OCI-LY3 (cell line): ENCODE results near the gene ITGB6.

ENCODE experiments used
- EZH2phosphoT487 ChIP-seq: fragments of 200-600 bp; shearing (Covaris generic); IDR thresholded peaks from 2 replicates; pipeline ENCODE4 v1.6.1; 2018; ENCODE audit warnings: antibody characterized with exemption, mixed run types, low read depth
- TF ChIP-seq, protein P1 (sequence below): fragments of 200-600, 300-600 bp; sonication (generic); IDR thresholded peaks from 2 replicates; pipeline ENCODE4 v1.5.1; 2014; ENCODE audit warnings: antibody characterized with exemption, low read length, low read depth

DNA sequence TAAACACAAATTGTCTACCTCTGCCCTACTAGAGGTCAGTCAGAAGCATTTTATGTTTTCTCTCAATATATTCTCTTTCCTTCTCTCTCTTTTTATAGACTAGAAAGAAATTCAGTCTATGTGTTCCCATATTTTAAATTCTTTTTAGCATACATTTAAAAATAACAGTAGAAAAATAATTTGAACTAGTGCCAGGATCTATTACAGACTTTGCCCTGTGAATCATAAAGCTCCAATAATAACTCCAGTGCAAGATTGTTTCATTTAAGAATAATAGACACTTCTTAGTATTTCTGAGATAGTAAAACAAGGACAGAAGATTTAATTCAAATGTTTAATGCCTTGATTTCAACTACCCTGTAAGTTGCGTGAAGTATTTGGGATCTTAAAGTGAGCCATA is 60.1 kb downstream of the ITGB6 start:
- TF ChIP-seq, protein P1, sequence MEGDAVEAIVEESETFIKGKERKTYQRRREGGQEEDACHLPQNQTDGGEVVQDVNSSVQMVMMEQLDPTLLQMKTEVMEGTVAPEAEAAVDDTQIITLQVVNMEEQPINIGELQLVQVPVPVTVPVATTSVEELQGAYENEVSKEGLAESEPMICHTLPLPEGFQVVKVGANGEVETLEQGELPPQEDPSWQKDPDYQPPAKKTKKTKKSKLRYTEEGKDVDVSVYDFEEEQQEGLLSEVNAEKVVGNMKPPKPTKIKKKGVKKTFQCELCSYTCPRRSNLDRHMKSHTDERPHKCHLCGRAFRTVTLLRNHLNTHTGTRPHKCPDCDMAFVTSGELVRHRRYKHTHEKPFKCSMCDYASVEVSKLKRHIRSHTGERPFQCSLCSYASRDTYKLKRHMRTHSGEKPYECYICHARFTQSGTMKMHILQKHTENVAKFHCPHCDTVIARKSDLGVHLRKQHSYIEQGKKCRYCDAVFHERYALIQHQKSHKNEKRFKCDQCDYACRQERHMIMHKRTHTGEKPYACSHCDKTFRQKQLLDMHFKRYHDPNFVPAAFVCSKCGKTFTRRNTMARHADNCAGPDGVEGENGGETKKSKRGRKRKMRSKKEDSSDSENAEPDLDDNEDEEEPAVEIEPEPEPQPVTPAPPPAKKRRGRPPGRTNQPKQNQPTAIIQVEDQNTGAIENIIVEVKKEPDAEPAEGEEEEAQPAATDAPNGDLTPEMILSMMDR: no peak
- TF ChIP-seq EZH2phosphoT487: no peak
